Esophagus muscularis mucosa (tissue), 4 donors: ENCODE data around the gene GID4. TPM values are rescaled to one million over a fixed set of nuclear protein-coding genes. Genes with fewer than 3 reads are reported as not detected.

Experiments used
- DNase-seq: peaks from one replicate; pipeline ENCODE4 v3.0.0-alpha.2; 2017; ENCODE audit errors: extremely low spot score
- H3K27ac ChIP-seq, 4 donors: fragments of 200-600 bp; sonication (generic); replicated peaks in 1 of 4; 1 replicate in 3 of 4; 2 replicates in 1 of 4; pipeline ENCODE4 v1.5.1; 2016 to 2019; ENCODE audit warnings: mild to moderate bottlenecking in 1 of 4
- H3K27me3 ChIP-seq, 4 donors: fragments of 200-600 bp; sonication (generic); one replicate each; pipeline versions ENCODE4 v1.5.1 to v1.6.0; 2016 to 2019
- H3K36me3 ChIP-seq, 4 donors: fragments of 200-600 bp; sonication (generic); one replicate each; pipeline ENCODE4 v1.5.1; 2016 to 2019
- H3K4me1 ChIP-seq, 4 donors: fragments of 200-600 bp; sonication (generic); one replicate each; pipeline ENCODE4 v1.5.1; 2016 to 2019
- H3K4me3 ChIP-seq, 4 donors: fragments of 200-600 bp; sonication (generic); 1 replicate in 2 of 4; 2 replicates in 2 of 4; pipeline ENCODE4 v1.5.1; 2016 to 2019; ENCODE audit warnings: mild to moderate bottlenecking in 4 of 4, moderate library complexity in 1 of 4
- H3K9me3 ChIP-seq, 4 donors: fragments of 200-600 bp; sonication (generic); 1 replicate in 3 of 4; 2 replicates in 1 of 4; pipeline ENCODE4 v1.5.1; 2016 to 2019
- CTCF ChIP-seq, 3 experiments: fragments of 200-600 bp in 2 of 3; fragments of 450-650 bp in 1 of 3; sonication (generic) in 2 of 3; IDR thresholded peaks; one replicate each; pipeline ENCODE4 v1.5.1; 2017 to 2019; ENCODE audit warnings: antibody characterized with exemption in 3 of 3, mild to moderate bottlenecking in 2 of 3, moderate library complexity in 1 of 3
- EP300 ChIP-seq: sonication (generic); formaldehyde crosslinking; IDR thresholded peaks from one replicate; pipeline ENCODE4 v1.6.1; 2017; ENCODE audit warnings: antibody characterized with exemption
- POLR2A ChIP-seq: fragments of 450-650 bp; IDR thresholded peaks from one replicate; pipeline ENCODE4 v1.6.1; 2017; ENCODE audit warnings: antibody characterized with exemption, moderate library complexity, mild to moderate bottlenecking, low read depth
- POLR2AphosphoS5 ChIP-seq, 2 donors: sonication (generic); formaldehyde crosslinking; IDR thresholded peaks; one replicate each; pipeline ENCODE4 v1.6.1; 2017; ENCODE audit warnings: antibody characterized with exemption in 2 of 2
- WGBS: methylation state at CpG from one replicate; pipeline ENCODE4 v1.1.5; 2018; 5-methylcytosine and 5-hydroxymethylcytosine counted together
- intact Hi-C: fragments of 100-400 bp; cut with DNase I; formaldehyde crosslinking; loops from one replicate; pipeline ENCODE4 v1.15.1; 2023
- total RNA-seq, 4 donors: library from RNA; depleted of rRNA; stranded (reverse); fragments of >200 nt; gene quantifications; one replicate each; pipeline versions ENCODE4 v1.1.0 to v1.2.1, GENCODE V29; 2016

Gene GID4
- total RNA-seq, 4 donors from 2014 or later, result 33.1 to 39.8 (median 34.4) TPM

DNA sequence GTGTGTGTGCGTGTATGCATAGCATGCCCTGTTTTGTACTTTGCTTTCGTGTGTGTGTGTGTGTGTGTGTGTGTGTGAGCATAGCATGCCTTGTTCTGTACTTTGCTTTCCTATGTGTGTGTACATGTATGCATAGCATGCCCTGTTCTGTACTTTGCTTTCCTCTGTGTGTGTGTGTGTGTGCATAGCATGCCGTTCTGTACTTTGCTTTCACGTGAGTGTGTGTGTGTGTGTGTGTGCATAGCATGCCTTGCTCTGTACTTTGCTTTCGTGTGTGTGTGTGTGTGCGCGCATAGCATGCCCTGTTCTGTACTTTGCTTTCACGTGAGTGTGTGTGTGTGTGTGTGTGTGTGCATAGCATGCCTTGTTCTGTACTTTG is 39.2 kb upstream of the GID4 start:
- TF ChIP-seq CTCF (IDR thresholded peaks at IDR 0.05) (no peak), POLR2A (no peak), EP300 (no peak), POLR2AphosphoS5 (IDR thresholded peaks at IDR 0.05) (no peak)
- peaks cover 0 to 5% (median 0%) of the 10 kb centered on the region in 4 donors for H3K36me3 ChIP-seq
- no peak overlapping the region for H3K4me3 ChIP-seq
- H3K27ac ChIP-seq, result no peak overlapping the region
- intact Hi-C loops, result no loop called here
- DNase-seq, result no peak
- H3K4me1 ChIP-seq, result no peaks in the 10 kb centered on the region
- WGBS, result 73% methylated on average over 8 of the region's 8 CpGs
- H3K27me3 ChIP-seq, result no peaks in the 10 kb centered on the region
- no peaks in the 10 kb centered on the region for H3K9me3 ChIP-seq

- H3K27me3 ChIP-seq, result no peaks in the 10 kb centered on the region
- DNase-seq, result no peak
- 92% methylated on average over 2 of the region's 2 CpGs for WGBS
- TF ChIP-seq EP300, result no peak
- no peak for TF ChIP-seq CTCF (IDR thresholded peaks at IDR 0.05)
- no peak for TF ChIP-seq POLR2A
- TF ChIP-seq POLR2AphosphoS5 (IDR thresholded peaks at IDR 0.05), result no peak
- H3K27ac ChIP-seq, result no peak overlapping the region
- no peak overlapping the region for H3K4me3 ChIP-seq
- peaks cover 0 to 14% (median 4%) of the 10 kb centered on the region in 4 donors for H3K36me3 ChIP-seq
- no peaks in the 10 kb centered on the region for H3K4me1 ChIP-seq
- intact Hi-C loops, result no loop called here
- H3K9me3 ChIP-seq, result no peaks in the 10 kb centered on the region
Observed at GRCh38 chr17:18002171-18002570, 37.0 kb upstream of the GID4 start.

DNA sequence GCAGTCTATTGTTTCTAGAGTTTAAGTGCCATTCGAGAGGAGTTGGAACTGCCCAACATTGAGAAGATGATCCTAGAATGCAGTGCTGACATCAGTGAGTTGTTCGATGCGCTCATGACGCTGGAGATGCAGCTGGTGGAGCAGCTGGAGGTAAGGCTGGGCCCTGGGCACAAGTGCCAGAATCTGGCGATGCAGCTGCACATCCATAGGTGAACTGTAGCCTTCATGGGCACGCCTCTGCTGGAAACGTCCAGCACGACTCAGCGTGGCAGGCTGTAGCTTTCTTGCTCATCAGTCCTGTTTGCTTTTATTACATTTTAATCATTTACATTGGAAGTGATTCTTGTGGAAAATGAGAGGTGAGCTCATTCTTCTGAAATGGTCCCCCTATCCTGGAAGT is 34.9 kb upstream of the GID4 start:
- H3K4me1 ChIP-seq, result no peaks in the 10 kb centered on the region
- peaks cover 0 to 35% (median 9%) of the 10 kb centered on the region in 4 donors for H3K36me3 ChIP-seq
- H3K27me3 ChIP-seq, result no peaks in the 10 kb centered on the region
- no peak overlapping the region for H3K4me3 ChIP-seq
- no peak for TF ChIP-seq POLR2AphosphoS5 (IDR thresholded peaks at IDR 0.05)
- TF ChIP-seq CTCF (IDR thresholded peaks at IDR 0.05), result no peak
- TF ChIP-seq POLR2A, result no peak
- TF ChIP-seq EP300, result no peak
- WGBS, result 83% methylated on average over 6 of the region's 9 CpGs
- intact Hi-C loops, result no loop called here
- no peak overlapping the region for H3K27ac ChIP-seq
- DNase-seq, result no peak
- no peaks in the 10 kb centered on the region for H3K9me3 ChIP-seq

- Histone ChIP-seq H3K36me3 (peaks cover 0 to 40% (median 9%) of the 10 kb centered on the region in 4 donors), H3K4me1 (no peaks in the 10 kb centered on the region), H3K4me3 (no peak overlapping the region), H3K9me3 (no peaks in the 10 kb centered on the region), H3K27ac (no peak overlapping the region), H3K27me3 (no peaks in the 10 kb centered on the region)
- 86% methylated on average over 9 of the region's 9 CpGs for whole genome bisulfite sequencing
- no peak for DNase-seq
- intact Hi-C loops, result no loop called here
- TF ChIP-seq CTCF (IDR thresholded peaks at IDR 0.05) (no peak), POLR2A (no peak), EP300 (no peak), POLR2AphosphoS5 (IDR thresholded peaks at IDR 0.05) (no peak)
Observed at GRCh38 chr17:18004884-18005305, 34.3 kb upstream of the GID4 start.

DNA sequence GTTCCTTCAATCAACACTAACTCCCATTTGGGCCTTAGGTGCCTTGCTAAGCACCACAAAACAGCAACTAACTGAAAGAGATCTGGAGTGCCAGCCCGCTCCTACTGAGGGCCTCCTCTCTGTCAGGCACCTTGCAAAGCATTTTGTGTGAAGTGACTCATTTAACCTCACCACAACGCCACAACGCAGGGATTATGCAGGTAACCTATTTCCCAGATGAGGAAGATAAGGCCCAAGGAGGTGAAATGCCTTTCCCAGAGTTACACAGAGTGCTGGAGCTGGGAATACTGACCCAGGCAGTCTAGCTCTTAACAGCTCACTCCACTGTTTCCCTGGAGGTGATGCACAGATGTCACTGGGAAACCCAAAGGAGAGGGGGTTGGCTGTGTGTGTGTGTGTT is 33.7 kb upstream of the GID4 start:
- no peaks in the 10 kb centered on the region for H3K27me3 ChIP-seq

More for the DNA sequence above, 33.7 kb upstream of the GID4 start:
- WGBS, result 84% methylated on average over 3 of the region's 3 CpGs
- no peak overlapping the region for H3K4me3 ChIP-seq
- no peak for DNase-seq
- H3K36me3 ChIP-seq, result peaks cover 0 to 45% (median 10%) of the 10 kb centered on the region in 4 donors
- TF ChIP-seq POLR2A, result no peak
- TF ChIP-seq EP300, result no peak
- TF ChIP-seq CTCF (IDR thresholded peaks at IDR 0.05), result no peak
- TF ChIP-seq POLR2AphosphoS5 (IDR thresholded peaks at IDR 0.05), result no peak
- intact Hi-C loops, result no loop called here
- no peak overlapping the region for H3K27ac ChIP-seq
- no peaks in the 10 kb centered on the region for H3K9me3 ChIP-seq
- no peaks in the 10 kb centered on the region for H3K4me1 ChIP-seq
